T-helper 2 cell treated with Interferon-gamma antibody and Interleukin-4, amounts not matched to agents 100 ng/mL and 5 ng/mL, for 36 hours (primary cell): ENCODE results near the gene PDZRN3. TPM values are rescaled to one million over a fixed set of nuclear protein-coding genes. Genes with fewer than 3 reads are reported as not detected.

ENCODE experiments used
- intact Hi-C: fragments of 100-400 bp; cut with micrococcal nuclease; formaldehyde crosslinking; loops from one replicate; pipeline ENCODE4 v1.15.1; 2023
- total RNA-seq: library from RNA; stranded (reverse); gene quantifications from 2 replicates; pipeline ENCODE4 v1.2.3, GENCODE V29; 2022

Gene PDZRN3
- total RNA-seq, 1 donor from 2014 or later, result not detected

GRCh38 chr3:73558727-73559075, 66.0 kb downstream of the PDZRN3 start:
- intact Hi-C loops, result no loop called here

GRCh38 chr3:73557986-73558726, 66.6 kb downstream of the PDZRN3 start:
- intact Hi-C loops, result no loop called here

- intact Hi-C loops, result no loop called here
Observed at GRCh38 chr3:73556520-73557372, 68.0 kb downstream of the PDZRN3 start.

GRCh38 chr3:73555076-73555475, 69.7 kb downstream of the PDZRN3 start:
- intact Hi-C loops, result no loop called here

- intact Hi-C loops, result no loop called here
Observed at GRCh38 chr3:73552700-73553099, 72.0 kb downstream of the PDZRN3 start.

GRCh38 chr3:73550032-73550431, 74.7 kb downstream of the PDZRN3 start:
- intact Hi-C loops, result no loop called here

GRCh38 chr3:73549051-73549600, 75.6 kb downstream of the PDZRN3 start:
- intact Hi-C loops, result no loop called here

GRCh38 chr3:73548436-73548835, 76.3 kb downstream of the PDZRN3 start:
- intact Hi-C loops, result no loop called here

GRCh38 chr3:73547427-73548248, 77.1 kb downstream of the PDZRN3 start:
- intact Hi-C loops, result no loop called here

GRCh38 chr3:73546961-73547360, 77.8 kb downstream of the PDZRN3 start:
- intact Hi-C loops, result no loop called here

GRCh38 chr3:73543412-73543811, 81.3 kb downstream of the PDZRN3 start:
- intact Hi-C loops, result no loop called here

- intact Hi-C loops, result no loop called here
Observed at GRCh38 chr3:73542136-73542535, 82.6 kb downstream of the PDZRN3 start.

- intact Hi-C loops, result no loop called here
Observed at GRCh38 chr3:73540969-73541740, 83.6 kb downstream of the PDZRN3 start.

GRCh38 chr3:73538486-73538885, 86.3 kb downstream of the PDZRN3 start:
- intact Hi-C loops, result no loop called here

GRCh38 chr3:73536952-73537351, 87.8 kb downstream of the PDZRN3 start:
- intact Hi-C loops, result no loop called here

GRCh38 chr3:73536336-73536895, 88.3 kb downstream of the PDZRN3 start:
- intact Hi-C loops, result no loop called here

GRCh38 chr3:73535931-73536330, 88.8 kb downstream of the PDZRN3 start:
- intact Hi-C loops, result no loop called here

GRCh38 chr3:73535137-73535536, 89.6 kb downstream of the PDZRN3 start:
- intact Hi-C loops, result no loop called here

GRCh38 chr3:73530022-73530396, 94.7 kb downstream of the PDZRN3 start:
- intact Hi-C loops, result no loop called here

- intact Hi-C loops, result no loop called here
Observed at GRCh38 chr3:73529308-73530021, 95.3 kb downstream of the PDZRN3 start.
